ENCODE results near the gene JMJD8.

The JMJD8 gene

DNA sequence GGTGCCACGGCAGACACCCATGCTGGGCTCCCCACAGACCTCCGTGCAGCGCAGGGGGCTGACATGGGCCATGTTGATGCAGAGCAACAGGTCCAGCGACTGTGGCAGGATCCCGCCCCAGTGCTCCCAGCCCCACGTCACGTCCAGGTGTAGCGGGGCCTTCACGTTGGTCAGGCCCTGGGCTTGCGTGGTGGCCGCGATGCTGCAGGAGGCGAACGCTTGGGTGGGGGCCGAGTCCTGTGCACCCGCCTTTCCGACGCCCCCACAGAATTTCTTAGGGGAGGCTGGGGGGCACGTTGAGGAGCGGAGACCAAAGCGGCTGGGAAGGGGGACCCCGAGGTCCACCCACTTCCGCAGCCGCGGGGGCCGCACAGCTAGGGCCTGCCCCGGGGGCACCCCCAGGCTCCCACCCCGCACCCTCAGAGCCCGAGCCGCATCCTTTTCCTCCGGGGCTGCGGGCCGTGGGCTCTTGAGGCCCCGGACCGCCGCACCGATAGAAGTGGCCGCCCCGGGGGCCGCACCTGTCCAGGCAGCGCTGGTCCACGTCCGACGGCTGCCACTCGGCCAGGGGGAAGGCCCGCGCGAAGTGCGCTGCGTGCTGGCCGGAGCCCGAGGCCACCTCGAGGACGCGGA is 48.4 kb downstream of the JMJD8 start:
- CTCF ChIA-PET: interaction anchor here (1.5 kb wide), 2 partner anchors 35 to 45 kb away, joined by 5 to 6 read pairs; no protein-coding TSS in a partner anchor
- Histone ChIP-seq H3K9me3 (ENCODE audit: control insufficient read depth, insufficient read depth, low read depth, low read length) (no peaks in the 10 kb centered on the region), H3K27ac (ENCODE audit: extremely low read depth, low read depth, low read length) (peak overlapping the region; percentile 82; the same call in 1 of the 2 replicates), H3K36me3 (ENCODE audit: control insufficient read depth in 2 of 2, insufficient read depth in 1 of 2, low read length in 2 of 2) (peaks cover 0 to 20% of the 10 kb centered on the region in 2 experiments; a peak in 1 of 3 replicates), H3K4me1 (ENCODE audit: control insufficient read depth, insufficient read depth, low read length) (peaks cover 4% of the 10 kb centered on the region; the same call in 1 of the 2 replicates), H3K4me3 (ENCODE audit: low read depth, low read length) (peak overlapping the region; percentile 87)
- POLR2A ChIA-PET: interaction anchor here (0.6 to 2.0 kb wide), 11 partner anchors 11 to 108 kb away, joined by 3 to 10 read pairs (median 4); partner anchors contain the start of genes CAPN15, JMJD8 and WDR90
- TF ChIP-seq KLF1 (tag by site-specific recombination; IDR thresholded peaks at IDR 0.05) (peak; percentile 9; the same call in 1 of the 2 replicates), ZNF404 (tag by site-specific recombination; IDR thresholded peaks at IDR 0.05) (no peak), BCL11A (tag by site-specific recombination; IDR thresholded peaks at IDR 0.05; ENCODE audit: low read depth) (no peak), ZNF202 (tag by site-specific recombination; IDR thresholded peaks at IDR 0.05; ENCODE audit: borderline replicate concordance) (no peak), ZNF114 (tag by site-specific recombination; IDR thresholded peaks at IDR 0.05) (no peak), ZNF354C (tag by site-specific recombination; IDR thresholded peaks at IDR 0.05; ENCODE audit: borderline replicate concordance, low read depth) (no peak), SCRT2 (tag by site-specific recombination; IDR thresholded peaks at IDR 0.05) (peak; percentile 98), ZNF660 (tag by site-specific recombination; IDR thresholded peaks at IDR 0.05) (0 out of 2 replicates have a peak, but pooled peaks have one; percentile 13), ZNF561 (tag by site-specific recombination; IDR thresholded peaks at IDR 0.05; ENCODE audit: borderline replicate concordance) (peak; percentile 57; the same call in 1 of the 2 replicates), SCRT1 (tag by site-specific recombination; IDR thresholded peaks at IDR 0.05; ENCODE audit: borderline replicate concordance) (peak; percentile 88), ZNF37A (tag by site-specific recombination; IDR thresholded peaks at IDR 0.05) (no peak), KLF8 (tag by site-specific recombination; IDR thresholded peaks at IDR 0.05) (peak; percentile 41; the same call in 1 of the 2 replicates), ZNF768 (tag by site-specific recombination; IDR thresholded peaks at IDR 0.05) (0 out of 2 replicates have a peak, but pooled peaks have one; percentile 33), IKZF3 (tag by site-specific recombination; IDR thresholded peaks at IDR 0.05) (no peak), GLIS2 (tag by site-specific recombination; IDR thresholded peaks at IDR 0.05) (peak; percentile 77), ZNF391 (tag by site-specific recombination; IDR thresholded peaks at IDR 0.05; ENCODE audit: borderline replicate concordance, low read depth) (no peak), ZSCAN30 (tag by site-specific recombination; IDR thresholded peaks at IDR 0.05) (no peak; the same call in 1 of the 2 replicates), ZNF626 (tag by site-specific recombination; IDR thresholded peaks at IDR 0.05) (no peak), ZBTB8A (tag by site-specific recombination; IDR thresholded peaks at IDR 0.05) (no peak)
- TF ChIP-seq, protein P1, sequence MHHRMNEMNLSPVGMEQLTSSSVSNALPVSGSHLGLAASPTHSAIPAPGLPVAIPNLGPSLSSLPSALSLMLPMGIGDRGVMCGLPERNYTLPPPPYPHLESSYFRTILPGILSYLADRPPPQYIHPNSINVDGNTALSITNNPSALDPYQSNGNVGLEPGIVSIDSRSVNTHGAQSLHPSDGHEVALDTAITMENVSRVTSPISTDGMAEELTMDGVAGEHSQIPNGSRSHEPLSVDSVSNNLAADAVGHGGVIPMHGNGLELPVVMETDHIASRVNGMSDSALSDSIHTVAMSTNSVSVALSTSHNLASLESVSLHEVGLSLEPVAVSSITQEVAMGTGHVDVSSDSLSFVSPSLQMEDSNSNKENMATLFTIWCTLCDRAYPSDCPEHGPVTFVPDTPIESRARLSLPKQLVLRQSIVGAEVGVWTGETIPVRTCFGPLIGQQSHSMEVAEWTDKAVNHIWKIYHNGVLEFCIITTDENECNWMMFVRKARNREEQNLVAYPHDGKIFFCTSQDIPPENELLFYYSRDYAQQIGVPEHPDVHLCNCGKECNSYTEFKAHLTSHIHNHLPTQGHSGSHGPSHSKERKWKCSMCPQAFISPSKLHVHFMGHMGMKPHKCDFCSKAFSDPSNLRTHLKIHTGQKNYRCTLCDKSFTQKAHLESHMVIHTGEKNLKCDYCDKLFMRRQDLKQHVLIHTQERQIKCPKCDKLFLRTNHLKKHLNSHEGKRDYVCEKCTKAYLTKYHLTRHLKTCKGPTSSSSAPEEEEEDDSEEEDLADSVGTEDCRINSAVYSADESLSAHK (tag by site-specific recombination; IDR thresholded peaks at IDR 0.05): 0 out of 2 replicates have a peak, but pooled peaks have one; percentile 39
- TF ChIP-seq, protein P2, sequence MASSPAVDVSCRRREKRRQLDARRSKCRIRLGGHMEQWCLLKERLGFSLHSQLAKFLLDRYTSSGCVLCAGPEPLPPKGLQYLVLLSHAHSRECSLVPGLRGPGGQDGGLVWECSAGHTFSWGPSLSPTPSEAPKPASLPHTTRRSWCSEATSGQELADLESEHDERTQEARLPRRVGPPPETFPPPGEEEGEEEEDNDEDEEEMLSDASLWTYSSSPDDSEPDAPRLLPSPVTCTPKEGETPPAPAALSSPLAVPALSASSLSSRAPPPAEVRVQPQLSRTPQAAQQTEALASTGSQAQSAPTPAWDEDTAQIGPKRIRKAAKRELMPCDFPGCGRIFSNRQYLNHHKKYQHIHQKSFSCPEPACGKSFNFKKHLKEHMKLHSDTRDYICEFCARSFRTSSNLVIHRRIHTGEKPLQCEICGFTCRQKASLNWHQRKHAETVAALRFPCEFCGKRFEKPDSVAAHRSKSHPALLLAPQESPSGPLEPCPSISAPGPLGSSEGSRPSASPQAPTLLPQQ (tag by site-specific recombination; IDR thresholded peaks at IDR 0.05): 0 out of 2 replicates have a peak, but pooled peaks have one; percentile 18
- TF ChIP-seq, protein P3, sequence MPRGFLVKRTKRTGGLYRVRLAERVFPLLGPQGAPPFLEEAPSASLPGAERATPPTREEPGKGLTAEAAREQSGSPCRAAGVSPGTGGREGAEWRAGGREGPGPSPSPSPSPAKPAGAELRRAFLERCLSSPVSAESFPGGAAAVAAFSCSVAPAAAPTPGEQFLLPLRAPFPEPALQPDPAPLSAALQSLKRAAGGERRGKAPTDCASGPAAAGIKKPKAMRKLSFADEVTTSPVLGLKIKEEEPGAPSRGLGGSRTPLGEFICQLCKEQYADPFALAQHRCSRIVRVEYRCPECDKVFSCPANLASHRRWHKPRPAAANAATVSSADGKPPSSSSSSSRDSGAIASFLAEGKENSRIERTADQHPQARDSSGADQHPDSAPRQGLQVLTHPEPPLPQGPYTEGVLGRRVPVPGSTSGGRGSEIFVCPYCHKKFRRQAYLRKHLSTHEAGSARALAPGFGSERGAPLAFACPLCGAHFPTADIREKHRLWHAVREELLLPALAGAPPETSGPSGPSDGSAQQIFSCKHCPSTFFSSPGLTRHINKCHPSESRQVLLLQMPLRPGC (tag by site-specific recombination; IDR thresholded peaks at IDR 0.05): 0 out of 2 replicates have a peak, but pooled peaks have one; percentile 29
- TF ChIP-seq, protein P4, sequence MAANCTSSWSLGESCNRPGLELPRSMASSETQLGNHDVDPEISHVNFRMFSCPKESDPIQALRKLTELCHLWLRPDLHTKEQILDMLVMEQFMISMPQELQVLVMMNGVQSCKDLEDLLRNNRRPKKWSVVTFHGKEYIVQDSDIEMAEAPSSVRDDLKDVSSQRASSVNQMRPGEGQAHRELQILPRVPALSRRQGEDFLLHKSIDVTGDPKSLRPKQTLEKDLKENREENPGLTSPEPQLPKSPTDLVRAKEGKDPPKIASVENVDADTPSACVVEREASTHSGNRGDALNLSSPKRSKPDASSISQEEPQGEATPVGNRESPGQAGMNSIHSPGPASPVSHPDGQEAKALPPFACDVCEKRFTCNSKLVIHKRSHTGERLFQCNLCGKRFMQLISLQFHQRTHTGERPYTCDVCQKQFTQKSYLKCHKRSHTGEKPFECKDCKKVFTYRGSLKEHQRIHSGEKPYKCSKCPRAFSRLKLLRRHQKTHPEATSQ (tag by site-specific recombination; IDR thresholded peaks at IDR 0.05): peak; percentile 84; the same call in 1 of the 2 replicates
- TF ChIP-seq, protein P5, sequence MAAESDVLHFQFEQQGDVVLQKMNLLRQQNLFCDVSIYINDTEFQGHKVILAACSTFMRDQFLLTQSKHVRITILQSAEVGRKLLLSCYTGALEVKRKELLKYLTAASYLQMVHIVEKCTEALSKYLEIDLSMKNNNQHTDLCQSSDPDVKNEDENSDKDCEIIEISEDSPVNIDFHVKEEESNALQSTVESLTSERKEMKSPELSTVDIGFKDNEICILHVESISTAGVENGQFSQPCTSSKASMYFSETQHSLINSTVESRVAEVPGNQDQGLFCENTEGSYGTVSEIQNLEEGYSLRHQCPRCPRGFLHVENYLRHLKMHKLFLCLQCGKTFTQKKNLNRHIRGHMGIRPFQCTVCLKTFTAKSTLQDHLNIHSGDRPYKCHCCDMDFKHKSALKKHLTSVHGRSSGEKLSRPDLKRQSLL (tag by site-specific recombination; IDR thresholded peaks at IDR 0.05): 0 out of 2 replicates have a peak, but pooled peaks have one; percentile 6
- TF ChIP-seq, protein P6, sequence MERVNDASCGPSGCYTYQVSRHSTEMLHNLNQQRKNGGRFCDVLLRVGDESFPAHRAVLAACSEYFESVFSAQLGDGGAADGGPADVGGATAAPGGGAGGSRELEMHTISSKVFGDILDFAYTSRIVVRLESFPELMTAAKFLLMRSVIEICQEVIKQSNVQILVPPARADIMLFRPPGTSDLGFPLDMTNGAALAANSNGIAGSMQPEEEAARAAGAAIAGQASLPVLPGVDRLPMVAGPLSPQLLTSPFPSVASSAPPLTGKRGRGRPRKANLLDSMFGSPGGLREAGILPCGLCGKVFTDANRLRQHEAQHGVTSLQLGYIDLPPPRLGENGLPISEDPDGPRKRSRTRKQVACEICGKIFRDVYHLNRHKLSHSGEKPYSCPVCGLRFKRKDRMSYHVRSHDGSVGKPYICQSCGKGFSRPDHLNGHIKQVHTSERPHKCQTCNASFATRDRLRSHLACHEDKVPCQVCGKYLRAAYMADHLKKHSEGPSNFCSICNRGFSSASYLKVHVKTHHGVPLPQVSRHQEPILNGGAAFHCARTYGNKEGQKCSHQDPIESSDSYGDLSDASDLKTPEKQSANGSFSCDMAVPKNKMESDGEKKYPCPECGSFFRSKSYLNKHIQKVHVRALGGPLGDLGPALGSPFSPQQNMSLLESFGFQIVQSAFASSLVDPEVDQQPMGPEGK (tag by site-specific recombination; IDR thresholded peaks at IDR 0.05): peak; percentile 40; the same call in 1 of the 2 replicates

Measured in HEK293 (cell line).